Hematopoietic multipotent progenitor cell treated with erythropoietin and hydrocortisone succinate and interleukin-3 and kit ligand, for 17 days (in vitro differentiated cells): ENCODE results near the gene LRP4.
A peak's percentile ranks its signal among the peaks of the same experiment; 100 is the strongest.

Experiments
- DNase-seq: peaks from one replicate; pipeline ENCODE4 v3.0.0-alpha.2; 2015; ENCODE audit warnings: low spot score

LRP4 gene

DNA sequence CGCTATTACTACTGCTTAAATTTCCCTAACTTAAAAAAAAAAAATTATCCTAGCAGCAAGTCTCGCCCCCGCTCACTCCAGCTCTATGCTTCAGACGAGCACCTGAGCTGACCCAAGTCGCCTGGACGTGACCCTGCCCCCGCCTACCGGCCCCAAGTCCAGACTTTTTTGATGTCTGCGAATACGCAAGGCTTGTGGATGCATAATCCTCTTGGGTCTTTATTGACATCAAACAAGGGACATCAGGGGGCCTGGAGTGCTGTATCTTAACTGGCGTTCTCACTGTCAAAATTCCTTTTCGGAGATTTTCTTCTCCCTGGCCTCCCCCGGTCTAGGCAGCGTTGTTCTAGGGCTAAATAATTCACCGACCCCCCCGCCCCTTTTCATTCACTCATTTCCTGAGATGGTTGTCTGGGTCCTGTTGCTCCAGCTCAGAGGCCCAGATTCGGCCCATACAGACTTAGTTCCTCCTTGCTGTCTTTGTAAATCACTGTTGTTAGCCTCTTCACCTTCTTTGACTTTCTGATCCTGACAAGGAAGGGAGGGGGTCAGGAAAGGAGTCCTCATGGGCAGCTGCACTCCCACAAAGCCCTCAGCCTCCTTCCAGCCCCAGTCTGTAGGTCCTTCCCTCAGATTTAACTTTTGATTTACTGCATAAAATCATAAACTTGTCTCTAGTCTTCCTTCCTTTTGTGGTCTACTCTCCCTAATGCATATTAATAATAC, 601 bp upstream of the LRP4 start:
- no peak for DNase-seq

DNA sequence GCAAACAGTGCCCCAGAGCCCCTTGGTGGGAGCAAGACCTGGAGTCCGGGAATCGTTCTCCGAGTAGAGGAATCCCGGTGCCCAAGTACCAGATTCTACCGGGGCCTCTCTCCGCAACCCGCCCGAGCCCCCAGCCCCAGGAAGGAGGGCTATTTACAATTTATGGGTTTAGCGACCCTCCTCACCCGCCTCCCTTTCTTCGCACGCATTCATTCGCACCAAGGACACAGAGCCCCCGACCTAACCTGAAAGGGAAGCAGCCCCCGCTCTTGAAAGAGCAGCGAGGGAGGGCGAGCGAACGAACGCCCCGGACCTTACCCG, 628 bp downstream of the LRP4 start:
- no peak for DNase-seq

DNA sequence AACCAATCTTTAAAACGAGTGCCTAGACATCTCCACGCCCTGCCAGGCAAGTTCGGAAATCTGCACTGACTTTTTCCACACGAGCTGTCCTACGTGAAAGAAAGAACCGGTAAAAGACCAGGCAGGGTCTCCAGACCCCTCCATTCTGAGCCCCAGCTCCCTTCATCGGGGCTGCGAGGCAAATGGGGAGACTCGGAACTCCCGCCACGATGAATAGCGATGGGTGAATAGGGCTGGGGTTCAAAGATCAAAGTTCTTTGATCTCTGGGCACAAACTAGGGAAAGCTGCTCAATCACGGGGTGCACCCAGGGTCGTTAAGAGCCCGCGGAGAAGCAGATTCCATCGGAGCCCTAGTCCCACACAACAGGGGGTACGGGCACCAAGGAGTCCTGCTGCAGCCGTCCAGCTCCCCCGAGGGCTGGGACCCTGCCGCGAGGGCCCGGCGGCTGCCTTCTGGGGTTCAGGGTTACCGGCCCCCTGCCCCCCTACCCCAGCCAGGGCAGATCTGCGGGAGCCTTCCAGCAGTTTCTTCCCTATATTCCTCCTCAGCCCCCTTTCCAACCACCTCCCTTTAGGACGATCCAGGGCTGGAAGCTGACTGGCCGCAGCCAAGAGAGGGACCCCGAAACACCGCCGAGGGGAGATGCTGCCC, 1.1 kb downstream of the LRP4 start:
- no peak for DNase-seq

DNA sequence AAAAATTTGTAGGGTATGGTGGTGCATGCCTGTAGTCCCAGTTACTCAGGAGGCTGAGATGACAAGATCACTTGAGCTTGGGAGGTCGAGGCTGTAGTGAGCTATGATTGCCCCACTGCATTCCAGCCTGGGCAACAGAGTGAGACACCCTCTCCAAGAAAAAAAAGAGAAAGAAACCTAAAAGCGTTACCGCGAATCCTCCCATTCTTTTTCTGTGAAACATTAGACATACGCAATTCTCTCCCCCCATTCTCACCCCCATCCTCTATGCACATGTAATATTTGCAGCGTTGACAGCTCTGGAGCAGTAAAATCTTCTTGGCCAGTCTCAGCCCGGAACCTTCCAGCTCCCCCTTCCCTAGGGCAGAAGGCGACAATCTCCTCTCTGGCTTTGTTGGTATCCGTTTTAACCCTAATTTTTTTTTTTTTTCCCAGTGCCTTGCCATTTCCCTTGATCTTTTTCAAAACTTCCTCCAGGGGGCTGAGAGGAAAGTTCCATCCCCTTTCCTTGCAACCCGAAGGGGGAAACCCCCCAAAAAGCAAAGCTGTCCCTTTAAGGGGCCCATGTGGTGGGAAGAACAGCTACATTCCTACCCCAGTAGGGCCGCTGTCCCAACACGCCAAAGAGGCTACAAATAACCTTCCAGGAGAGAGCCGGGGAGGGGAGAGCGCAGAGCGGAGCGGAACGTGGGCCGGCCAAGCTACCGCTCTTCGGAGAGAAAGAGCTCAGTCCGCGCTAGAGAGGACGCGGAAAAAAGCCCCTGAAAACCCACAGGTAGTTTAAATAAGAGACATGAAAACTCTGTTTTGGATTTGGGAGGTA, 1.9 kb downstream of the LRP4 start:
- DNase-seq, result no peak

DNA sequence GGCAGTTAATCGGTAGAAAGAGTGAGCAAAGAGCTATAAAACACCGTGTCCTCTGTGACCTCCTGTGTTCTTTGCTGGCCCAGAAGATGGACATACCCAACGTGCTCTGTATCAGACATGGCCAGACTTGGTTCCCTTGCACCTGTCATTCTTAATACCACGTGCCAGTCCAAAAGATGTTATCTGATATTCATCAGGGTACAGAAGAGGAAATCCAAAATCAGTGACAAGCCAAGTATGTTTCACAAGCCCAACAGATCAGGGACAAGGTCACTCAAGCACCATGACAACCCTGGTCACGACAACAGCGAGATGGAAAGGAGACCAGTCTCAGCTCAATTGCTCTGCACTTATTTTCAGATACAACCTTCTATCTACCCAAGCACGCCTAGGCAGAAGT, 3.4 kb downstream of the LRP4 start:
- DNase-seq, result no peak

DNA sequence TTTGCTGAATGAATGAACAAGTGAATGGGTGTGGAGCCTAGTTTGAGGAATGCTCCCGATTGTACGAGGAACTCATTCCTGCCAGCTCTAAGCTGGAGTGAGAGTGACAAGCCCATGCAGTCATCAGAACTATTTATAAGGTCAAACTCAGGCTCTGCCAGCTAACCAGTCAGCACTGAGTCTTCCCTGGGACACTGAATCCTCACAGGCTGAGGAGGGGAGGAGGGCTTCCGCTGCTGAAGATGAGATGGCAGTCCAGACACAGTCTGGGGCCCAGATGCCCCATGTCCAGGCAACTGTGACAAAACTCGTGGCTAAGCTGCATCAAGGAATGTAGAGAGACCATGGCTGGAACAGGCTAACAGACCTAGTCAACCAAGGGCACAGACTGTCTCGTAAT, 4.0 kb downstream of the LRP4 start:
- no peak for DNase-seq

DNA sequence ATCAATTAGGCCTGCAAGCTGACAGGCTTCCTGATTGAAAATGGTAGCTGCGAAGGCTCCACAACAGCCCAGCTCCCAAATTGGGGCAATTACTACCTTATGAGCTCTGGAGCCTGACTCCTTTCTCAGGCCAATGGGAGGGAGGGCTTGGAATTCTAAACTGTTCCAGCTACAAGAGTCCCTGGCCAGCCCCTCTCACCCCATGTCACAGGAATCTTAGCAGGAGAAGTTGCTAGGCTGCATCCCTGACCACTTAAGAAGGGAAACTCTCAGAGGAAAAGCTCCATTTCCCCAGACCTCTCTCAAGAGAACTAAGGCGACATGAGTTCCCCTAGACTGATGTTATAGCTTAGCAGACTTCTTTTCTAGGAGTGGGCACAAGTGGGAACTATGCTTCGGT, 4.9 kb downstream of the LRP4 start:
- DNase-seq, result no peak

DNA sequence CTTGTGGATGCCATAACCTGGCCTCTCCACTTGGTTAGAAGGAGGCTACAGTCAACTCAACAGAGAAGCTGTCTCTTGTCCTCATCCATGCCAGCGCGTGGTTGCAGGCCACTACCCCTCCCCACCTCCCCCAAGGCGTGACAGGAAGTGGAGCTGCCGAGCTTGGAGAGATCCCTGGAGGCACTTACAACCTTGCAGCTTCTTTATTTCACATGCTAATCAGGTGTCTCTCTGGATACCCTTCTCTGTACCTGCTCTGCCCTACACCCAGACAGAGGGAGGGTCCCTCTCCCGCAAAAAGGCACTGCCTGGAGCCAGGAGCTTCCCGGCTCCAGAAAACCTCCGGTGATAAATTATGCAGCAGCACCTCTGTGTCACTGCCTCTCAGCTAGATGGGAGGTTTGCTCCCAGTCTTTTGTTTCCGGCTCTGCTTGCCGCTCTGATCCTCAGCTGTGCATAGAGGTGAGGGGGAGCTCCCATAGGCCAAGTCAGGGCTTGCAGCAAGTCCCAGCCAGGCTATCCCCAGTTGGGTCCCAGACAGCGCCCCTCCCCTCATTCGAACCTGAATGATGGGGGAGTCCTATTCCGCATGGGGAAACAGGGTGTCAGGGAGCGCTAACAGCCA, 5.7 kb downstream of the LRP4 start:
- DNase-seq, result no peak

DNA sequence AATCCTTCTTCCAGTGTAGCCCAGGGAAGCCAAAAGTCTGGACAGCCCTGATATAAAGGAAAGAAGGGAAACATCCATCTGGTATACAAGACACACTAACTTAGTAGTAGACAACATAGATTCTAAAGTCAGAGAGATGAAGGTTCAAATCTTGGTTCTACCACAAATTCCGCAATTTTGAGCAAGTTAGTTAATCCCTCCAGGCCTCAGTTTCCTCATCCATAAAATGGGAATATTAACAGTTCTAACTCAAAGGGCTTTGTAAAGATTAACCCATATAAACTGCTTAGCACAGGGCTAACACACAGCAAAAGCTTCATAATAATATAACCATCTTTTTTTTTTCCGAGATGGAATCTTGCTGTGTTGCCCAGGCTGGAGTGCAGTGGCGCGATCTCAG, 10.7 kb downstream of the LRP4 start:
- DNase-seq, result no peak

DNA sequence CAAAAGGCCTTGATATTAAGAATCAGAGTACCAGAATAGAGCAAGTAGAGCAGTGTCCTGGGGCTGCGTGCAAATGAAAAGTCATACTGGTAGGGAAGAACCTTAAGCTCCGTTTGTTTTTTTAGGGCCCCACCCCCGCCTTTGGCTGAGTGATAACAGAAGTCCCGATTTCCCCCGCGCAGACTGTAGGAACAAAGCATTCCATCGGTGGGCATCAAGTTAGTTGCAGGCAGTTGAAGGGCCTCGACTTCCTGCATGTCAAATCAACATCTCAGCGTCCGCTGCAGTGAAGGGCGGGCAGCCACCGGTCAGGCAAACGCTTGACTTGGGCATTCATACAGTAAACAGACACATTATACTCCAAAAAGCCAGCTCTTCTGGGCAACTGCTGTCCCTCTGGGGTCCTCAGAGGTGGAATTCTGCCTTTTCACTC, 11.7 kb downstream of the LRP4 start:
- no peak for DNase-seq

DNA sequence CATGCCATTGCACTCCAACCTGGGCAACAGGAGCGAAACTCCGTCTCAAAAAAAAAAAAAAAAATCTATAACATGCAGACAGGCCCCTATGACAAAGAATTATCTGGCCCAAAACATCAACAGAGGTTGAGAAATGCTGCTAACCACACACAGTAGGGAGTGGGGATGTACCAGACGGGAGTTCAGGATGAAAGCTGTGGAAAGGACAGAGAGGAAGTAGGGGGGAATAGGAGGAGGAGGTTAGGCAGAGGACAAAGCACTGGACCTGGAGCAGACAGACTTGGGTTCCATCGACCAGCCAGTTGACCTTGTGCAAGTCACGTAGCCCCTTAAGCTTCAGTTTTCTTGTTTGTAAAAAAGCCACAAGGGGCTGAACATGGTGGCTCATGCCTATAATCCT, 12.5 kb downstream of the LRP4 start:
- no peak for DNase-seq

DNA sequence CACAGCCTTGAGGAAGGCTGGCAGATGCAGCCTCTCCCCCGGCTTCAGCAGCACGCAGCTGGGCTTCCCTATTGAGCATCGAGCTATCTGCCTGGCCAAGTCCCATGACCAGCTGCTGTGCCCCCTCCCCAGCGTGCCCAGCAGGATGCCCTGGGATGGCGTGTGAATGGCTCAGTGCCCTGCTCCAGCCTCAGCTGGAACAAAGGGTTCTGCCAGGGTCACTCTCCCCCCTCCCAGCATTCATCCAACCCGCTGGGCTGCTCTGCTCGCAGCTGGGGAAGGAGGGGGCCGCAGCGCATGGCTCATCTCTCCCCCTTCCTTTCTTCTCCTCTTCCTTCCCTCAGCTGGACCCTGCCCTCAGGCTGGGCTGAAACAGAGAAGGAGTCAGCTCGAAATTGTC, 14.5 kb downstream of the LRP4 start:
- DNase-seq, result no peak

DNA sequence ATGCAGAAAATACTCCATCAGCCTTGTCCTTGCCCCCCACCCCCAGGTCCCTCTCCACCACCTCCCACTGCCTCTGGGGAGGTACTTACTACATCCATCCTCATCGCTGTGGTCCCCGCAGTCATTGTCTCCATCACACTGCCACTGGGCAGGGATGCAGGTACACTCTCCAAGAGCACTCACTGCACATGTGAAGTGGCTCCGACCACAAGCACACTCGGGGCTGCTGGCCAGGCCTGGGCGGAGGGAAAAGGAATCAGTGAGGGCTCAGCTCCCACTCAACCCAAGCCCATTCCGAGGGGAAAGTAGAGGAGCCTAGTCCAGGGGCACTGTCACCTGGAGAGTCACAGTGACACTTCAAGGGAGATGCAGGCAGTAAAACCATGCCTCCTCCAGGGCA, 15.7 kb downstream of the LRP4 start:
- no peak for DNase-seq

DNA sequence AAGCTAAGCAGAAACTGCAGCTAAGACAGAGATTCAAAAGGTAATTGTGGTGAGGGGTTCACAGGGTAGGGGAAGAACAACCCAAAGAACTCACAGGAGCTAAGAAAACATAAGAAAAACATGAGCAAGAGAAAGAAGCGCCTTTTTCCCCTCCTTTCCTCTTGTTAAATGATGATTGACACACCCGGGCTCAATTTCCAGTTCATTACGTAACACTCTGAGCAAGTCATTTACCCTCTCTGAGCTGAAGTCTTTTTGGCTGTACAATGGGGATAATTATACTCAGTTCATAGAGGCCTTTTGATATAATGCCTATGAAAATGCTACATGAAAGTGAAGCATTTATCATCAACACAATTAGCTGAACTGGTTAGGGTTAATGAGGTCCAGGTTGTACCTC, 17.2 kb downstream of the LRP4 start:
- DNase-seq, result no peak

DNA sequence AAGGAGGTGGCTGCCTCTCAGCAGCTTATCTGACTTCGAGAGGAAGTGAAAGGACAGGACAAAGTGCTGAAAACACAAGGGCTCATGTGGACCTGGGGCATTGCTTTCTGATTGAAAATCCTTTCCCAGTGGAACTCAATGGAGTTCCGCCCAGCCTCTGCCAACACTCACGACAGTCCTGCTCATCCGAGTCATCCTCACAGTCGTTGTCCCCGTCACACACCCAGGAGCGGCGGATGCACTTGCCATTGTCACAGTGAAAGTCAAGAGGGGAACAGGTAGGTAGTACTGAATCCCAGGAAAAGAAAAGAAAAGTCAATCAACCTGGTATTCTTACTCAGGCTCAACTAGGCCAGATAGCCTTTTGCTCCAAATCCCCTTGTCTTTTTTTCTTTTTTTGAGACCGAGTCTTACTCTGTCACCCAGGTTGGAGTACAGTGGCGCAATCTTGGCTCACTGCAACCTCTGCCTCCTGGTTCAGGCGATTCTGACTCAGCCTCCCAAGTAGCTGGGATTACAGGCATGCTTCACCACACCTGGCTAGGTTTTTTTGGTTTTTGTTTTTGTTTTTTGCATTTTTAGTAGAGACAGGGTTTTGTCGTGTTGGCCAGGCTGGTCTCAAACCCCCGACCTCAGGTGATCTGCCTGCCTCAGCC, 18.1 kb downstream of the LRP4 start:
- DNase-seq, result no peak

DNA sequence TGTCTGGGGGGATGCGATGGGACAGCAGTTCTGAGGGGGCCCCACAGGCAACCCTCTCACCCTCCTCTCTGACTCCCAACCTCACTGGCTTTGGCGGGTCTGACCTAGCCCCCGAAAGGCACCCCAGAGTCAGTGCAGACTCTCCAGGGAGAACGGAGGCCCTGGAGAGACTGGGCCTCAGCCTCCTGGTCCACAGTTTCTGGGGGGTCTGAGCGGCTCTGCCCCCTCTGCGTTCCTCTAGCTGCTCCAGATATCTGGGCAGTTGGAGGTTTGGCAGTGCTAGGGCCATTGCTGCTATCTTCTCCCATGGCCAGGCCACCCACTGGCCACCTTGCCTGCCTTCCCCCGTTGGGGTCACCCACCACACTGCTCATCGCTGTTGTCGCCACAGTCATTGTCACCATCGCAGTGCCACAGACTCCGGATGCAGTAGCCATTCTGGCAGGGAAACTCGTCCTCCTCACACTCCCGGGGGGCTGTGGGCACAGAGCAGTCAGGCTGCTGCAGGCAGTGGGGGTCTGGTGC, 18.8 kb downstream of the LRP4 start:
- DNase-seq, result no peak

DNA sequence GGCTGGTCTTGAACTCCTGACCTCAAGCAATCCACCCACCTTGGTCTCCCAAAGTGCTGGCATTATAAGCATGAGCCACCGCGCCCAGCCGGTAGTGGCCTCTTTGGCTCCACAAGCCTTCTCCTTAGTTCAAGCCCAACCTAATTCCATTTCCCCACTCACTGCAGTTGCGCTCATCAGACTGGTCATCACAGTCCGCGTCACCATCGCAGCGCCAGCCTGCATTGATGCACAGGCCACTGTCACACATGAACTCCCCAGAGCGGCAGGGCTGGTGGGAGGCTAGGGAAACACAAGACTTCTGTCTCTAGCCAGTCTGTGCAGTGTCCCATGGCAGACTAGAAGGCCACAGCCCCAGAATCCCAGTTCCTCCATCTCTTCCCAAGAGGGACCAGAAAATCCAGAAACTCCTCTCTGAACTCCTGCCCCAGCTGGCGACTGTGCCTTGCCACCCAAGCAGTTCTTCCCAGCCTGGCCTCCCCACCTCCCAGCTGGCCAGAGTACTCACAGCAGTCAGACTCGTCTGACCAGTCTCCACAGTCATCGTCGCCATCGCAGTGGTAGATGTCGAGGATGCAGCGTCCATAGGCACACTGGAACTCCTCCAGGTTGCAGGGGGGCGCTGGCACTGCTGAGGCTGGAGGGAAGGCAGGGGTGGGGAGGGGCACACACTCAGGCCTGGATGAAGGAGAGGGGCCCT, 19.8 kb downstream of the LRP4 start:
- no peak for DNase-seq

DNA sequence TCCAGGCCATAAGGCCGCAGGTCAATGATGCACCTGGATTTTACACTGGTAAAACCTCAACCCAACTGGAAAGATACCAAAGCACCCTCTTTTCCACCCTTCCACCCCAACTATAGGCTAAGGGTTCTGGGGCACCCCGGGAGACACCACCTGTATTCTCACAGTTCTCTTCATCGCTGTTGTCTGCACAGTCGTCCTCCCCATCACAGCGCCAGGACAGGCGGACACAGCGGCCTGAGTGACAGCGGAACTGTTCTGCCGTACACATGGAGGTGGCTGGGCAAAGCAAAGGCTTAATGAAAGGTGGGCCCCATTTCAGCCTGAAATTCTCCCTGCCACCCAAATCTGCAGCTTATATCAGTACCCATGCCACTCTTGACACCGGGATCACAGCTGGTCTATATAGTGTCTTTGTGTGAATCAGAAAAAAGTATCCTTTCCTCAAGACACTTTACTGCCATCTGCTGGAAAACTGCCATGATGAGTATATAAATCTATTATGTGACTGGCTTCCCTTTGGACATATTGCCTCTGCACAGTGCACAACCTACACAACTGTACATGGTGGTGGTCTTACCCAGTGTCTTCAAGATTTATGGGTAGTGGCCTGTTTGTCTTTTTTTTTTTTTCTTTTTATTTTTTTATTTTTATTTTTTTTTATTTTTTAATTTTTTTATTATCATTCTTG, 21.5 kb downstream of the LRP4 start:
- peak; percentile 24 for DNase-seq

DNA sequence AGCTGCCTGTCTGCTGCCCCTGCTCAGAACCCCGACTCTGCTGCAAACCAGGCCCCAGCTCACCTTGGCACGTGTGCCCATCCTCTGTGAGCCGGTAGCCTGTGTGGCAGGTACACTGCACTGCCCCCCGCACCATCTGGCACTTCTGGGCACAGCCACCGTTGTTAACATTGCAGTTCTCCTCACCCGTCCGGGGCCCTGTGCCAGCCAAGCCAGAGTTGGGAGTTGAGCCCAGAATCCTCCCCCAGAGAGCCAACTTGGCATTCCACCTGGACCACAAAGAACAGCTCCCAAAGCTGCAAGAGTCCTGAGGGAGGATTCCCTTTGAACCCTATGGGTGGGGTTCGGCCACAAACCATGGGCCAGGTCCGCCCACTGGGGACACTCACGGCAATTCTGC, 22.5 kb downstream of the LRP4 start:
- no peak for DNase-seq

DNA sequence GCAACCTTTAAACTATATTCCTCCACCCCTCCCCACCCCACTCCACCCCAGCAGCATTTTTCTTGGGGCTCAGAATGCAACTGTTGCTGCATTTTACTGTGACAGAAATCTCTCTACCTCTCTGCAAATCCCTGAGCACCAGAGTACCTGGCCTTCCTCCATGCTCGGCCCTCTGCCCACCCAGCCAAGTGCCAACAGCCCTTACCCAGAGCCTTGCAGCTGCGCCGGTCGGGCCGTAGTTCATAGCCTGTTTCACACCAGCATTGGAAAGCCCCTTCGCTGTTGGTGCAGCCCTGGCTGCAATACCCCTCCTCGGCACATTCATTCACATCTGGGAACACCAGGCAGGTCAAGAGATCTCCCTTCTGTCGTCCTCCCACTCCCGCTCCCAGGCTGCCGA, 23.4 kb downstream of the LRP4 start:
- DNase-seq, result no peak

DNA sequence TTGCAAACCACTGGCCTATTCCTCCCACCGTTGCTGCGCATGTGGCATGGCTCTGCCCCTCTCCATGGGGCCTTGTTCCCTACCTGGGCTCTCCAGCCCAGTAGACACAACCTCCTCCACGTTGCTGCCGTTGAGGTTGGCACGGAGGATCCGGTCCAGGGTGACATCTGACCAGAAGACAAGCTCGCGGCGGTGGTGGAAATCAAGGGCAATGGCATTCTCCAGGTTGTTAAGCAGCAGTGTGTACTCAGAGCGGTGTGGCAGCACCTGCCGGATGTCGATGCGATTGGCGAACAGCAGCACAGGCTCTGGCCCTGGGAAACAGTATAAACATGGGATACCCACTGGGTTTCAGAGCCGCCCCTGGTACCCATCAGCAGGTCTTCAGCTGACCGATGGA, 23.8 kb downstream of the LRP4 start:
- no peak for DNase-seq
